Sigmoid colon (tissue), 4 donors: ENCODE results near the gene MNAT1.

Experiments used
- EP300 ChIP-seq, 4 donors: sonication (generic); formaldehyde crosslinking; IDR thresholded peaks; one replicate each; pipeline ENCODE4 v1.6.1; 2017; ENCODE audit warnings: antibody characterized with exemption in 4 of 4
- POLR2A ChIP-seq, 2 donors: fragments of 450-650 bp; IDR thresholded peaks; one replicate each; pipeline ENCODE4 v1.6.1; 2016; ENCODE audit warnings: antibody characterized with exemption in 2 of 2, mild to moderate bottlenecking in 2 of 2, moderate library complexity in 2 of 2
- POLR2AphosphoS5 ChIP-seq, 4 donors: sonication (generic); formaldehyde crosslinking; IDR thresholded peaks; one replicate each; pipeline ENCODE4 v1.6.1; 2017; ENCODE audit warnings: antibody characterized with exemption in 4 of 4
- TF ChIP-seq, protein P1 (sequence below), 4 experiments: fragments of 450-650 bp in 3 of 4; fragments of 200-600 bp in 1 of 4; IDR thresholded peaks; one replicate each; pipeline ENCODE4 v1.5.1; 2016 to 2019; ENCODE audit warnings: antibody characterized with exemption in 4 of 4, mild to moderate bottlenecking in 3 of 4, moderate library complexity in 2 of 4

DNA sequence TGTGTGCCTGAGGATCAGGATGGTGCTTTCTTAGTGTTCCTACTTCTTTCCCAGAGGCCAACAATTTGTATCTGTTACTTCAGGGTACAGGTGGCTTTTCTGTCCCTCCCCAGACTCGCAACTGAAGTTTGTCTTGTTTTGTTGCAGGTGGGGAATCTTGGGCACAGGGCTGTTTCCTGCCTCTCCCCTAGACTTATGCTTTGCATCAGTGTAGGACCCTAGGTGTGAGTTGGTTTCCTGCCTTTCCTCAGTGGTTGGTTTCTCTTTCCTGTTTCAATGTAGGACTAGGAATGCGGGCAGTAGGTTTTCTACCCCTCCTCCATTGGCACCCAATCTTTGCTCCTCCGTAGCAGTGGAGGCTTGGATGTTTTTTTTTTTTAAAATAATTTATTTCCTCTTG is 159.3 kb downstream of the MNAT1 start:
- TF ChIP-seq, protein P1, sequence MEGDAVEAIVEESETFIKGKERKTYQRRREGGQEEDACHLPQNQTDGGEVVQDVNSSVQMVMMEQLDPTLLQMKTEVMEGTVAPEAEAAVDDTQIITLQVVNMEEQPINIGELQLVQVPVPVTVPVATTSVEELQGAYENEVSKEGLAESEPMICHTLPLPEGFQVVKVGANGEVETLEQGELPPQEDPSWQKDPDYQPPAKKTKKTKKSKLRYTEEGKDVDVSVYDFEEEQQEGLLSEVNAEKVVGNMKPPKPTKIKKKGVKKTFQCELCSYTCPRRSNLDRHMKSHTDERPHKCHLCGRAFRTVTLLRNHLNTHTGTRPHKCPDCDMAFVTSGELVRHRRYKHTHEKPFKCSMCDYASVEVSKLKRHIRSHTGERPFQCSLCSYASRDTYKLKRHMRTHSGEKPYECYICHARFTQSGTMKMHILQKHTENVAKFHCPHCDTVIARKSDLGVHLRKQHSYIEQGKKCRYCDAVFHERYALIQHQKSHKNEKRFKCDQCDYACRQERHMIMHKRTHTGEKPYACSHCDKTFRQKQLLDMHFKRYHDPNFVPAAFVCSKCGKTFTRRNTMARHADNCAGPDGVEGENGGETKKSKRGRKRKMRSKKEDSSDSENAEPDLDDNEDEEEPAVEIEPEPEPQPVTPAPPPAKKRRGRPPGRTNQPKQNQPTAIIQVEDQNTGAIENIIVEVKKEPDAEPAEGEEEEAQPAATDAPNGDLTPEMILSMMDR (IDR thresholded peaks at IDR 0.05): no peak
- TF ChIP-seq EP300 (IDR thresholded peaks at IDR 0.05) (no peak), POLR2A (IDR thresholded peaks at IDR 0.05) (no peak), POLR2AphosphoS5 (IDR thresholded peaks at IDR 0.05) (no peak)
